ENCODE measurements around the gene INS.
"Not testable (repeated sequence)": the region's sequence is repeated elsewhere in the genome, so short reads cannot be mapped to it uniquely, and the experiment has no call there.

Gene INS

DNA sequence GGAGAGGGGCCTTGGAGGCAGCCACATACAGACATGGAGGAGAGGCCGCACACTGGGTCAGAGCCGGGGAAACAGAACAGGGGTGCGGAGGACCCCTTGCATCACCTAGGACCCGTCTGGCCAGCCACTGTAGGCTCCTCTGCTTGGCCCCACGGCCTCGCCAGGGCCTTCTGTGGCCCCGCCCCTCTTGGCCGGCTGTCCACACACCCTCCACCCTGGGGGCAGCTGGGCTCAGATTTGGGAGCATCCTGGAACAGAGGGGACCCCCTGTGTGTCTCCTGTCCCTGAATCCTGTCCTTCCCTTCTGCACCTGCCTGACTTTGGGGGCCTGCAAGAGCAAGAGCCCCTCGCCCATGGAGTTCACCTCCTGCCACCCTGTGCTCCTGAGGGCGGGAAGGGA lies 18.5 kb upstream of the INS start:
- Histone ChIP-seq H3K36me3 (ENCODE audit: low read length) (no peaks in the 10 kb centered on the region), H3K9me3 (ENCODE audit: insufficient read depth, low read length) (no peaks in the 10 kb centered on the region), H3K9me2 (replicated peaks; ENCODE audit: insufficient read depth, low read length) (no peaks in the 10 kb centered on the region), H3K79me2 (ENCODE audit: insufficient read depth, low read length) (no peaks in the 10 kb centered on the region), H3F3A (ENCODE audit: insufficient read depth) (no peaks in the 10 kb centered on the region), H3K4me3 (ENCODE audit: insufficient read depth, low read length, poor library complexity, severe bottlenecking) (no peak overlapping the region), H3K27me3 (ENCODE audit: low read length) (no peaks in the 10 kb centered on the region), H3K27ac (ENCODE audit: low read depth, low read length) (no peak overlapping the region), H3K4me2 (ENCODE audit: low read depth, low read length, poor library complexity, severe bottlenecking) (no peak overlapping the region), H4K20me1 (ENCODE audit: low read depth, low read length) (no peaks in the 10 kb centered on the region), H2AFZ (ENCODE audit: low read depth, low read length, severe bottlenecking) (no peak overlapping the region), H3K9ac (ENCODE audit: low read length) (no peak overlapping the region)
- TF ChIP-seq, protein P1, sequence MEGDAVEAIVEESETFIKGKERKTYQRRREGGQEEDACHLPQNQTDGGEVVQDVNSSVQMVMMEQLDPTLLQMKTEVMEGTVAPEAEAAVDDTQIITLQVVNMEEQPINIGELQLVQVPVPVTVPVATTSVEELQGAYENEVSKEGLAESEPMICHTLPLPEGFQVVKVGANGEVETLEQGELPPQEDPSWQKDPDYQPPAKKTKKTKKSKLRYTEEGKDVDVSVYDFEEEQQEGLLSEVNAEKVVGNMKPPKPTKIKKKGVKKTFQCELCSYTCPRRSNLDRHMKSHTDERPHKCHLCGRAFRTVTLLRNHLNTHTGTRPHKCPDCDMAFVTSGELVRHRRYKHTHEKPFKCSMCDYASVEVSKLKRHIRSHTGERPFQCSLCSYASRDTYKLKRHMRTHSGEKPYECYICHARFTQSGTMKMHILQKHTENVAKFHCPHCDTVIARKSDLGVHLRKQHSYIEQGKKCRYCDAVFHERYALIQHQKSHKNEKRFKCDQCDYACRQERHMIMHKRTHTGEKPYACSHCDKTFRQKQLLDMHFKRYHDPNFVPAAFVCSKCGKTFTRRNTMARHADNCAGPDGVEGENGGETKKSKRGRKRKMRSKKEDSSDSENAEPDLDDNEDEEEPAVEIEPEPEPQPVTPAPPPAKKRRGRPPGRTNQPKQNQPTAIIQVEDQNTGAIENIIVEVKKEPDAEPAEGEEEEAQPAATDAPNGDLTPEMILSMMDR (IDR thresholded peaks at IDR 0.05; ENCODE audit: insufficient read depth, low read length, poor library complexity, severe bottlenecking): no peak
- no peak for TF ChIP-seq EZH2phosphoT487 (conservative IDR thresholded peaks at IDR 0.05; ENCODE audit: low read length)

DNA sequence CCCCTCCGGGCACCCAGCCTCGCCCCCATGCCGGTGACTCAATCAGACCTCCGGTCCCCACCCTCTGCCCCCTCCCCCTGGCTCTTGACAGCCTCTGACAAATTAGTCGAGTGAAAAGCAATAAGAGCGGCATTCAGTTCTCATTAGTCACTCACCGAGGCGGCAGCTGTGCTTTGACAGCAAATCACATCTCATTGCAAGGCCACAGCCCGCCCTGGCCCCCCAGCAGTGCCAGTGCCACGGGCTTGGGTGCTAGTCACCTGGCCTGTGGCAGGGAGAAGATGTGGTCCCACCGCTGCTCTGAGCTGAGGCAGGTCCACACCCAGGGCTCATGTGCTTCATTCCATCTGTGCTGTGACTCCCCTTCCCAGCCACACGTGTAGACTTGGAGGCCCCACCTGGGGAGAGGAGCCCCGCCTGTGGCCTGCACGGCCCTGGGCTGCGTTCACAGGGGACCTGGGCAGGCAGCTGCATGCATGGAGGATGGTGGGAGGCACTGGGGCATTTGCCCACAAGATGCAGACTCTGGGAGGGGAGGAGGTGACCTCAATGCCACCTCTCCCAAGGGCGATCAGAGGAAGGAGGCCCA lies 18.0 kb upstream of the INS start:
- H3F3A ChIP-seq (ENCODE audit: insufficient read depth): no peaks in the 10 kb centered on the region
- no peaks in the 10 kb centered on the region for H4K20me1 ChIP-seq (ENCODE audit: low read depth, low read length)
- no peak overlapping the region for H3K27ac ChIP-seq (ENCODE audit: low read depth, low read length)
- no peaks in the 10 kb centered on the region for H3K27me3 ChIP-seq (ENCODE audit: low read length)
- H3K4me2 ChIP-seq (ENCODE audit: low read depth, low read length, poor library complexity, severe bottlenecking): no peak overlapping the region
- H3K9me3 ChIP-seq (ENCODE audit: insufficient read depth, low read length): no peaks in the 10 kb centered on the region
- H2AFZ ChIP-seq (ENCODE audit: low read depth, low read length, severe bottlenecking): no peak overlapping the region
- no peaks in the 10 kb centered on the region for H3K79me2 ChIP-seq (ENCODE audit: insufficient read depth, low read length)
- no peaks in the 10 kb centered on the region for H3K36me3 ChIP-seq (ENCODE audit: low read length)
- no peak for TF ChIP-seq EZH2phosphoT487 (conservative IDR thresholded peaks at IDR 0.05; ENCODE audit: low read length)
- H3K9ac ChIP-seq (ENCODE audit: low read length): no peak overlapping the region
- H3K4me3 ChIP-seq (ENCODE audit: insufficient read depth, low read length, poor library complexity, severe bottlenecking): no peak overlapping the region
- no peaks in the 10 kb centered on the region for H3K9me2 ChIP-seq (replicated peaks; ENCODE audit: insufficient read depth, low read length)

DNA sequence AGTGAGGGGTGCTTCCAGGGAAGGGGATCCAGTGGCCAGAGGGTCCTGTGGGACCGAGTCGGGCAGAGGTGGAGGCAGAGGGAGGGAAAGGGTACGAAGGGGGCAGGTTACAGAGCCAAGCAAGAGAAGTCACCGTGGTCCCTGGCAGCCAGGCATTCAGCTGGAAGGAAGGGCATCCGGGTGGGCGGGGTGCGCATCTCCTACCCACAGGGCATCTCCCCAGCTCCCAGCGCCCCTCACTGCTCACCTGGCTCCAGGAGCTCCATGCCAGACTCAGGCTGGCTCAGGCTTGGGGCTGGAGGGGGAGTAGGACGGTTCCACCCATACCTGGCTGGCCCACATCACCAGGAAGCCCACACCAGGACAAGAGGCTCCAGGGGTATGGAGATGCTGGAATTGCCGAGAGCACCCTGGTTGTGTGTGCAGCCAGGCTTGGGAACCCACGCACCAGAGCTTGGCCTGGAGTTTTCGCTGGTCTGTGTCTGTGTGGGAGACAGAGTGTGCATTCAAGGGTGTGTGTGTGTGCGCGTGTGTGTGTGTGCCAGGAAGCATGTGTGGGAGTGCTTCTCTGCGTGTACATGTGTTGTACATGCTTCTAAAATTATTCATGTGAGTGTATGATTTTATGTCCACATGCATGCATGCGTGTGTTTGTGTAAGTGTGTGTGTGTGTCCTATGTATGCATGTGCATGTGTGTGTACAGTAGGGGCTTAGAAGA lies 17.2 kb upstream of the INS start:
- not testable (repeated sequence) for H3F3A ChIP-seq (ENCODE audit: insufficient read depth); H4K20me1 ChIP-seq (ENCODE audit: low read depth, low read length); H3K36me3 ChIP-seq (ENCODE audit: low read length); H3K27ac ChIP-seq (ENCODE audit: low read depth, low read length); H3K4me2 ChIP-seq (ENCODE audit: low read depth, low read length, poor library complexity, severe bottlenecking); H2AFZ ChIP-seq (ENCODE audit: low read depth, low read length, severe bottlenecking); H3K4me3 ChIP-seq (ENCODE audit: insufficient read depth, low read length, poor library complexity, severe bottlenecking); H3K79me2 ChIP-seq (ENCODE audit: insufficient read depth, low read length); H3K9ac ChIP-seq (ENCODE audit: low read length); H3K9me2 ChIP-seq (replicated peaks; ENCODE audit: insufficient read depth, low read length); H3K9me3 ChIP-seq (ENCODE audit: insufficient read depth, low read length); H3K27me3 ChIP-seq (ENCODE audit: low read length)

DNA sequence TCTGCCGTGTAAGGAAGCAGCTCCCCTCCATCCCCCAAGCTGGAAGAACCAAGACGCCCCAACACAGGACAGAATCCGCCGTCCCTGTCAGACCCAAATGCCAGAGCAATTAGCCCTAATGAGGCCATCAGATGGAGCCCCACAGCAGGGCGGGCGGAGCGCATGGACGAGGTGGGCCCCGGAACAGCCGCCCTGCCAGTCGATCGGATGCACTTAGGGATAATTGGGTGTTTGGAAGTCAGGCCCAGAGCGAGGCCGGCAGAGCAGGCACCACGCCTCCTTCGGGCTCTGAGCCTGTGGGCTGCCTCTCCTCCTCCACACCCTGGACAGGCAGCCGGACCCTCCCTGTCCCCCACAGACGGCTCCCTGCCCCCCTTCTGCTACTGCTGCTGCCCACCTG lies 16.1 kb upstream of the INS start:
- Histone ChIP-seq H3K9ac (ENCODE audit: low read length) (no peak overlapping the region), H3K9me3 (ENCODE audit: insufficient read depth, low read length) (no peaks in the 10 kb centered on the region), H3K79me2 (ENCODE audit: insufficient read depth, low read length) (no peaks in the 10 kb centered on the region), H4K20me1 (ENCODE audit: low read depth, low read length) (no peaks in the 10 kb centered on the region), H3F3A (ENCODE audit: insufficient read depth) (no peaks in the 10 kb centered on the region), H3K9me2 (replicated peaks; ENCODE audit: insufficient read depth, low read length) (no peaks in the 10 kb centered on the region), H2AFZ (ENCODE audit: low read depth, low read length, severe bottlenecking) (no peak overlapping the region), H3K36me3 (ENCODE audit: low read length) (no peaks in the 10 kb centered on the region), H3K4me2 (ENCODE audit: low read depth, low read length, poor library complexity, severe bottlenecking) (no peak overlapping the region), H3K27me3 (ENCODE audit: low read length) (no peaks in the 10 kb centered on the region), H3K4me3 (ENCODE audit: insufficient read depth, low read length, poor library complexity, severe bottlenecking) (no peak overlapping the region), H3K27ac (ENCODE audit: low read depth, low read length) (no peak overlapping the region)
- TF ChIP-seq, protein P1 (IDR thresholded peaks at IDR 0.05; ENCODE audit: insufficient read depth, low read length, poor library complexity, severe bottlenecking): no peak
- no peak for TF ChIP-seq EZH2phosphoT487 (conservative IDR thresholded peaks at IDR 0.05; ENCODE audit: low read length)

Data from SU-DHL-6 (cell line).